Ammon's horn (tissue), 1 donor: ENCODE data around the gene HOXA2.

Source experiments
- DNase-seq: peaks from one replicate; pipeline ENCODE4 v3.0.0-alpha.2; 2016; ENCODE audit warnings: low spot score

HOXA2 gene

DNA sequence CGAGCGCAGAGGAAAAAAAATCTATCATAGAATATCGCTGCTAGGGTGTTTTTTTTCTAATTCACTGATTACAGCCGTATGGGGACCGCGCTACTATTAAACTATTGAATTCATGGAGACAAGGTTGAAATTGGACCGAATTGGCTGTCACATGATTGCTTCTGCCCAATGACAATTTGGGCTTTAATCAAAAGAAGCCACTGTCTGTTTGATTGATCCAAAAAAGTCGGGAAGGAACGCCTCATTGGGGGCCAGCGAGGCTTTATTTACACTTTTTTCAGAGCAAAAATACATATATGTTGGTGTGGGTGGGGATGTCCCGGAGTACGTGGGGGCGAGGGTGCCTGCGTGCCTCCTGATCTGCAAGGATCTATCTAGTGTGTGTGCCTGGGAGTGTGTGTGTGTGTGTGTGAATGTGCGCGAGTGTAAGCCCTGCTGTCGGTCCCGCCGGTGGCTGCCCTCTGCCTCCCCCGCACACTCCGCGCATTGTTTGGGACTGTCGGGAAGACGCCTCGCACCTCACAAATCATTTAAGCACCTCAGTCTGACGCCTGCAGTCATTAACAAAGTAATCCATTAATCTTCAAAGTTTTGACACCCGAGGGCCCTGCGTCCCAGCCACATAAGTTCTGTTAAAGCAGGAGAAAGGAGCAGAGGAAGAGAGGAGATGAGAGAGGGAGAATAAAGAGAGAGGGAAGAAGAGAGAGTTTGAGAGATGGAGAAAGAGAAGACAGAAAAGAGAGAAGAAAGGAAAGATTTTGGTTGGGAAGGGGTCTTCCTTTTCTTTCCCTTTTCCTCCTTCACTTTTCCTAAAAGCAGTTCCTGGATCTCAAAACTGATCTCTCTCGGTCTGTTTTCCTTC, at the start of gene HOXA2:
TSS of gene HOXA2 (minus strand) at position 103 of the 862 bp plus-strand sequence. CDS start 183 bp downstream, outside the sequence.
- no peak for DNase-seq

GRCh38 chr7:27151341-27151930, 49.0 kb upstream of the HOXA2 start:
- no peak for DNase-seq

GRCh38 chr7:27150568-27151340, 48.3 kb upstream of the HOXA2 start:
- peak; percentile 54 for DNase-seq

- DNase-seq, result no peak
Measured at GRCh38 chr7:27149842-27150567, 47.5 kb upstream of the HOXA2 start.

GRCh38 chr7:27148756-27149641, 46.5 kb upstream of the HOXA2 start:
- DNase-seq, result no peak

GRCh38 chr7:27148031-27148755, 45.7 kb upstream of the HOXA2 start:
- DNase-seq, result no peak

DNA sequence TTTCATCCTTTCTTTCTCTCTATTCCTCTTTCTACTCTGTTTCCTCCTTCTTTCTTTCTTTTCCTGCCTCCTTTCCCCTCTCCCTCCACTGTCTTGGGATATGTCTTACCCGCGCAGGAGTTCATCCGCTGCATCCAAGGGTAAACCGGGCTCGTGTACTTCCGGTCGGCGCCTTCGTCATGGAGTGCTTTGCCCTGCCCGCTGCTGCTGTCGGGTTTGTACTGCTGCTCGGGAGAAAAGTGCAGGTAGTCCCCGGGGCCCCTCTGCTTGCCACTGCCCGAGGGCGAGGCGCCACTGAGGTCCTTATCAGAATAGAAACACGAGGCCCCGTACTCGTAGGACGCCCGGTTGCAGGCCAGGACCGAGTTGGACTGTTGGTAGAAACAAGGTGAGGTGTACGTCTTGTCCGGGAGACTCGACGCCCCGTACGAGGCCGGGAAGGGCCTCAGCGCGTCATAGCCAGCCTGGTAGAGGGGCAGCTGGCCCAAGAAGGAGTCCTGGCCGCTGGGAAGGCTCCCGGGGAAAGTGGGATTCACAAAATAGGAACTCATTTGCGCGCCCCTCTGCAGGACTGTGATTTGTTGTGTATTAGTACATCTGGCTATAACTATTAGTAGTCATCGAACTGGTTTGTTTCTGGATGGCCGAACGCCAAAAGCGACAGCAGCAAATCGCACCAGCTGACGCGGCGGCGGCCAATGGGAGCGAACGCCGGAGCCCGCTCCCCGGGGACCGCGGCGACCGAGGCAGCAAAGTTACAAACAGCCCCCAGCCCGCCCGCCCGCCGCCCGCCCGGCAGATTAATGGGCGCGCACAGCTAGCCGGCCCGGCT, 44.9 kb upstream of the HOXA2 start, which contains the start of gene HOXA6:
TSS of gene HOXA6 (minus strand) at position 576 of the 832 bp plus-strand sequence. CDS start at position 551, 25 bp downstream.
- DNase-seq, result no peak

DNA sequence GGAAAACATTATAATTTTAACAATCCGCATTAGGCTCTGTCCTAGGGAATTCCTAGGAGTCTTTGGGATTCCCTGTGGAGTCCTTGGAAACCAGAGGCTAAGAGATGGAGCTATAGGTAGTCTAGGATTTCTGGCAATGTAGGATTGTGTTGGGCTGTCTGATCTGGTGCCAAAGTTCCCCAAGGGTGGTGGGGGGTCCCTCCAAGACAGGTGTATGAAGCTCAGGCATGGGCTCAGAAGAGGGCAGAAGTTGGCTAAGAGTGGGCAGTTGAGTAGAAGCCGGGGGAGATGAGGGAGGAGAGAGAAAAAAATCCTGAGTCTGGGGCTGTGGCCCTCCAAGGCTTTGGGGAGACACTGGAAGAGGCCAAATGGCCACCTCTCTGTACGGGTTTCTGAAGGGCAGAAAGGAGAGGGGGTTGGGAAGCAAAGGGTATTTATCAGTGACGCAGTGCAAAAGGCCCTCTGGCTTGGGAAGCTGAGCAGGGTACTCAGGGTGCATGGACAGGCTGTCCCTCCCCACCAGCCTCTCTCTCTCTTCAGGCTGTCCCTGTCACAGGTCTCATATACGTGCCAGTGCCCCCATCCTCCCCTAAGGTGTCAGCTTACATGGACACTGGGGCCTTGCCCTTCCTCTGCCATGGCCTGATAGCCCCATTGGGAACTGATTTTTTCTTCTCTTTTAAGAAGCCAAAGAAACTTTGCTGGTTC, 44.2 kb upstream of the HOXA2 start:
- no peak for DNase-seq

DNA sequence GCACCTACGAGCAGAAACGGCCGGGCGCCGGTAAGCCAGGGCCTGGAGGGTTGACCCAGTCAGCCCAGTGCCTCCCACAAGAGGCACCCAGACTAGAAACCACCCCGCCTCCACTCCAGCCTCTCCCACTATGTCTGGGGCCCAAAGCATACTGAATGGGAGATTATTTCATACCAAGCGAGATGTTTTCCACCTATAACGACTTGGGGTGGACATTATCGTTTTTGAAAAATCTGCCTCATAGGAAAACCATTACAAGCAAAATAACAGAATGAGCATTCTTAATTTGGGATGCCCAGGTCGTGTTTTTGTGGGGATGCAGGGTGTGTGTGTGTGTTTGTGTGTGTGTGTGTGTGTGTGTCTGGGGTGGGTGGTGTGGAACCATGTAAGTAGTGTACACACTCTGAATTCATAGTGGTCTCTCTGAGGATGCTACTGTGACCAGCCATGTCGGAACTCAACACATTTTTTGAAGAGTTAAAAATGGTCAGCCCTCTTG, 43.5 kb upstream of the HOXA2 start:
- DNase-seq, result no peak

GRCh38 chr7:27145165-27145913, 42.9 kb upstream of the HOXA2 start:
- no peak for DNase-seq

DNA sequence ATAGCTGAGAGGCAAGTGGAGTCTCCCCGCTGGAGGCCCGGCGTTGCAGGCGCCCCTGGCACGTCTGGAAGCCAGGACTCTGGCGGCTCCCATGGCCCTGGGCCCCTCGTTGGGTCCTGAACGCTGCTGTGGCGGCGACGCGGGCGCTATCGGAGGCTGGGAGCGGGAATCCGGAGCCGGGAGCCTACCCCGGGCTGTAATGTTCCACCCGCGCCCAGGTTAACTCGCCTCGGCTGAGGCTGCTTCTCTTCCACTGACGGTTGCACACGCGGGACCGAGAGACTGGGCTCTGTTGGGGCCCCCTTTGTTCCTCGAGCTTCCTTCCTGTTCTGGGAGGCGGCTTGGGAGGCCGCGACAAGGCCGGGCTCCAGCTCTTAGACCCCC, 42.3 kb upstream of the HOXA2 start:
- no peak for DNase-seq

GRCh38 chr7:27143950-27144780, 41.7 kb upstream of the HOXA2 start:
- DNase-seq, result no peak

GRCh38 chr7:27143023-27143949, 40.8 kb upstream of the HOXA2 start, which contains the start of gene HOXA5:
Gene HOXA5, minus strand, starts transcription at chr7:27143681. Its CDS starts 74 bp downstream, at chr7:27143607.
- no peak for DNase-seq

DNA sequence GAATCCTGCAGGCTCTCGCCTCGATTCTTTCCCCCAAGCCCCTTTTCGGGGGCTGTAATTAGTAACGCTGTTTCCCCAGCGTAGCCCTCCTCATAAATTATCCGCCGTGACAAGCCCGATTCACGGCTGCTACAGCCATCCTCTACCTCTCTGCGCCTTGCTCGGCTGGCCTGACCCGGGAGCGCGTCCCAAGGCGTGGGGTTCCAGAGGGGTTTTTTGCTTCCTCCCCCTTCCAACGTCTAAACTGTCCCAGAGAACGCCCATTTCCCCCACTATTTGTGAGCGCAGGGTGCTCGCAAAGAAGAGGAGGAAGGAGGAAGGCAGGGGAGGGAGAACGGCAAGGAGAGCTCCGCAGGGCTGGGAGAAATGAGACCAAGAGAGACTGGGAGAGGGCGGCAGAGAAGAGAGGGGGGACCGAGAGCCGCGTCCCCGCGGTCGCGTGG, 40.1 kb upstream of the HOXA2 start:
- no peak for DNase-seq

DNA sequence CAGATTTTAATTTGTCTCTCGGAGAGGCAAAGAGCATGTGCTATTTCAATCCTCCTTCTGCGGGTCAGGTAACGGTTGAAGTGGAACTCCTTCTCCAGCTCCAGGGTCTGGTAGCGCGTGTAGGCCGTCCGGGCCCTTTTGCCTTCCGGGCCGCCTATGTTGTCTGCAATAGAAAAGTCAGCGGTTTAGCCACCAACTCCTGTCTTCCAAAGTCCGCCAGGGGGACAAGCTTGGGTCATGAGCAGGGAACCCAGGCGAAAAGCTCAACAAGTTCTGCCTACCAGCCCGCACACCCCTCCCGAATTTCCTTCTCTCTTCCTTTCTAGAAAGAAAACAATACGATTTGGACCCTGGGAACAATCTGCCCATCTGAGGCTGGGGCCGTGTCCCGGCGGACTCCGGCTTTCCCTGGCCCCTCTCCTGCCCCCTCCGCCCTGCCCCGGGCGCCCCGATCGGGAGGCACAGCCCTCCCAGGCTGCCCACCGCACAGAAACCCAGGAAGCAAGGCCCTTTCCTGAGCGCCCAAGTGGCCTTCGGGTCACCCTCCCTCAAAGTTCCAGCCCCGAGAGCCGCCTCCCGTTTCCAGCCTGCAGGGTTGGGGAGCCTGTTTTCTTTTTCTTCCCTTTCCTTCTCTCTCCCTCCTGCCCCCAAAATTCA, 39.6 kb upstream of the HOXA2 start:
- DNase-seq, result no peak
